GM12891 (cell line): ENCODE measurements around the gene ARRDC2.

Experiments
- POLR2A ChIP-seq: IDR thresholded peaks from 2 replicates; pipeline ENCODE4 v1.6.1; 2011; ENCODE audit warnings: low read depth, low read length, control low read depth
- POLR2AphosphoS5 ChIP-seq: IDR thresholded peaks from 2 replicates; pipeline ENCODE4 v1.6.1; 2011; ENCODE audit warnings: low read depth, low read length, control low read depth
- SPI1 ChIP-seq: IDR thresholded peaks from 2 replicates; pipeline ENCODE4 v1.6.1; 2011; ENCODE audit warnings: low read depth, low read length, control low read depth
- TAF1 ChIP-seq: IDR thresholded peaks from 2 replicates; pipeline ENCODE4 v1.6.1; 2011; ENCODE audit warnings: low read depth, low read length, control low read depth

GRCh38 chr19:18059902-18060301 lies 51.9 kb downstream of the ARRDC2 start:
- no peak for TF ChIP-seq POLR2A
- no peak for TF ChIP-seq POLR2AphosphoS5
- TF ChIP-seq TAF1: no peak
- no peak for TF ChIP-seq SPI1
